Esophagus squamous epithelium (tissue), 5 donors: ENCODE measurements around the gene ADGRV1. TPM values are rescaled to one million over a fixed set of nuclear protein-coding genes. Genes with fewer than 3 reads are reported as not detected.
"Not testable (repeated sequence)": the region's sequence is repeated elsewhere in the genome, so short reads cannot be mapped to it uniquely, and the experiment has no call there.

Experiments used
- DNase-seq: peaks from one replicate; lab custom pipeline; 2025; lab: John Stamatoyannopoulos, UW
- H3K27ac ChIP-seq, 4 donors: fragments of 200-600 bp; sonication (generic); one replicate each; pipeline ENCODE4 v1.5.1; 2016 to 2019; ENCODE audit warnings: mild to moderate bottlenecking in 1 of 4
- H3K27me3 ChIP-seq, 4 donors: fragments of 200-600 bp; sonication (generic); 1 replicate in 3 of 4; 2 replicates in 1 of 4; pipeline versions ENCODE4 v1.5.1 to v1.6.0; 2017 to 2021; ENCODE audit warnings: antibody characterized with exemption in 1 of 4
- H3K36me3 ChIP-seq, 3 donors: fragments of 200-600 bp; sonication (generic); one replicate each; pipeline ENCODE4 v1.5.1; 2016 to 2019
- H3K4me1 ChIP-seq, 3 donors: fragments of 200-600 bp; sonication (generic); one replicate each; pipeline ENCODE4 v1.5.1; 2017 to 2019
- H3K4me3 ChIP-seq, 4 donors: fragments of 200-600 bp; sonication (generic); 1 replicate in 3 of 4; 2 replicates in 1 of 4; pipeline ENCODE4 v1.5.1; 2016 to 2019; ENCODE audit warnings: mild to moderate bottlenecking in 2 of 4, moderate library complexity in 1 of 4
- H3K9me3 ChIP-seq, 3 donors: fragments of 200-600 bp; sonication (generic); one replicate each; pipeline ENCODE4 v1.5.1; 2016 to 2019
- POLR2A ChIP-seq, 4 donors: fragments of 450-650 bp; IDR thresholded peaks; one replicate each; pipeline ENCODE4 v1.6.1; 2017; ENCODE audit warnings: antibody characterized with exemption in 4 of 4, mild to moderate bottlenecking in 4 of 4, moderate library complexity in 3 of 4
- WGBS, 2 donors: methylation state at CpG; one replicate each; pipeline ENCODE4 v1.1.5; 2018; 5-methylcytosine and 5-hydroxymethylcytosine counted together
- intact Hi-C: fragments of 100-400 bp; cut with DNase I; formaldehyde crosslinking; loops from one replicate; pipeline ENCODE4 v1.15.0; 2022
- total RNA-seq, 4 donors: library from RNA; depleted of rRNA; stranded (reverse); fragments of >200 nt; gene quantifications; one replicate each; pipeline ENCODE4 v1.1.0, GENCODE V29; 2016
- TF ChIP-seq, protein P1 (sequence below), 6 experiments: fragments of 450-650 bp in 4 of 6; fragments of 200-600 bp in 2 of 6; sonication (generic) in 2 of 6; IDR thresholded peaks; one replicate each; pipeline ENCODE4 v1.5.1; 2016 to 2019; ENCODE audit warnings: antibody characterized with exemption in 6 of 6, mild to moderate bottlenecking in 4 of 6, moderate library complexity in 4 of 6
- donor health status: DM: yes; HTN: yes; CAD: no.

The ADGRV1 gene
- total RNA-seq, 4 donors from 2014 or later: 1.9 to 14.1 (median 4.0) TPM

DNA sequence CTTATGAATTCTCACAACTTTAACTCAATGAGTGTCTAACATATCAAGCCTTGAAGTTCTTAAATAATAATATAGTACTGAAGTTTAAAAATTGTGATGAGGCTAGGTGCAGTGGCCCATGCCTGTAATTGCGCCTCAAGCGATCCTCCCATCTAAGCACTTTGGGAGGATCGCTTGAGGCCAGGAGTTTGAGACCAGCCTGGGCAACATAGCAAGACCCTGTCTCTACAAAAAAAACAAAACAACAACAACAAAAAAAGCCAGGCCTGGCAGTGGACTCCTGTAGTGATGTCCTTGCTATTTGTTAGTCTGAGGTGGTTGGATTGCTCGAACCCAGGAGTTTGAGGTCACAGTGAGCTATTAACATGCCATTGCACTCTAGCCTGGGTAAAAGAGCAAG, 98.4 kb downstream of the ADGRV1 start:
- intact Hi-C loops: no loop called here
- no peak for TF ChIP-seq POLR2A (IDR thresholded peaks at IDR 0.05)
- TF ChIP-seq, protein P1, sequence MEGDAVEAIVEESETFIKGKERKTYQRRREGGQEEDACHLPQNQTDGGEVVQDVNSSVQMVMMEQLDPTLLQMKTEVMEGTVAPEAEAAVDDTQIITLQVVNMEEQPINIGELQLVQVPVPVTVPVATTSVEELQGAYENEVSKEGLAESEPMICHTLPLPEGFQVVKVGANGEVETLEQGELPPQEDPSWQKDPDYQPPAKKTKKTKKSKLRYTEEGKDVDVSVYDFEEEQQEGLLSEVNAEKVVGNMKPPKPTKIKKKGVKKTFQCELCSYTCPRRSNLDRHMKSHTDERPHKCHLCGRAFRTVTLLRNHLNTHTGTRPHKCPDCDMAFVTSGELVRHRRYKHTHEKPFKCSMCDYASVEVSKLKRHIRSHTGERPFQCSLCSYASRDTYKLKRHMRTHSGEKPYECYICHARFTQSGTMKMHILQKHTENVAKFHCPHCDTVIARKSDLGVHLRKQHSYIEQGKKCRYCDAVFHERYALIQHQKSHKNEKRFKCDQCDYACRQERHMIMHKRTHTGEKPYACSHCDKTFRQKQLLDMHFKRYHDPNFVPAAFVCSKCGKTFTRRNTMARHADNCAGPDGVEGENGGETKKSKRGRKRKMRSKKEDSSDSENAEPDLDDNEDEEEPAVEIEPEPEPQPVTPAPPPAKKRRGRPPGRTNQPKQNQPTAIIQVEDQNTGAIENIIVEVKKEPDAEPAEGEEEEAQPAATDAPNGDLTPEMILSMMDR (IDR thresholded peaks at IDR 0.05): no peak
- Histone ChIP-seq H3K4me1 (no peaks in the 10 kb centered on the region), H3K27me3 (no peaks in the 10 kb centered on the region), H3K27ac (no peak overlapping the region), H3K36me3 (no peaks in the 10 kb centered on the region), H3K4me3 (no peak overlapping the region), H3K9me3 (no peaks in the 10 kb centered on the region)
- 60 to 85% methylated on average over 4 of the region's 4 CpGs for WGBS, 2 donors
- DNase-seq: no peak

GRCh38 chr5:90657788-90658187, 99.2 kb downstream of the ADGRV1 start:
- Histone ChIP-seq H3K4me3 (no peak overlapping the region), H3K9me3 (no peaks in the 10 kb centered on the region), H3K4me1 (no peaks in the 10 kb centered on the region), H3K36me3 (no peaks in the 10 kb centered on the region), H3K27me3 (no peaks in the 10 kb centered on the region), H3K27ac (no peak overlapping the region)
- DNase-seq: no peak
- WGBS, 2 donors: 81 to 83% methylated on average over 6 of the region's 6 CpGs
- TF ChIP-seq POLR2A (IDR thresholded peaks at IDR 0.05): no peak
- TF ChIP-seq, protein P1 (IDR thresholded peaks at IDR 0.05): no peak
- intact Hi-C loops: no loop called here

DNA sequence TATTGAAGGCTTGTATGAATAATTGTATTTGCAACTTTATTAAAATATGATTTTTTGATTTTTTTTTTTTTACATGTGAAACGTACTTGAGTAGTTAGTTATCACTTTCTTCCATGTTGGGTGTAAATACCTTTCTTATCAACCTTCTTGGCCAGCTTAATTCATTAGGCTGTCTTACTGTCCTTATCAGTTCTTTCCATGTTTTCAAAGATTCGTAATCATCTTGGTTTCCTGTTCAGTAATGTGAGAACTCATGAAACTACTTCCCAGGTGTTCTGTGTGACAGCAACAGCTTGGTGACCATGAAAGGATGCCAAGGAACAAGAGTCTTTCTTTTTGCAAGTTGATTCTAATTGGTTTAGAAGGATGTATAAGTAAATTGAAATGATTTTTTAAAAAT, 100.0 kb downstream of the ADGRV1 start:
- WGBS, 2 donors: 56 to 64% methylated on average over 2 of the region's 2 CpGs
- Histone ChIP-seq H3K9me3 (no peaks in the 10 kb centered on the region), H3K36me3 (no peaks in the 10 kb centered on the region), H3K4me3 (no peak overlapping the region), H3K4me1 (no peaks in the 10 kb centered on the region), H3K27ac (no peak overlapping the region), H3K27me3 (no peaks in the 10 kb centered on the region)
- intact Hi-C loops: no loop called here
- DNase-seq: no peak
- TF ChIP-seq, protein P1 (IDR thresholded peaks at IDR 0.05): no peak
- TF ChIP-seq POLR2A (IDR thresholded peaks at IDR 0.05): no peak

DNA sequence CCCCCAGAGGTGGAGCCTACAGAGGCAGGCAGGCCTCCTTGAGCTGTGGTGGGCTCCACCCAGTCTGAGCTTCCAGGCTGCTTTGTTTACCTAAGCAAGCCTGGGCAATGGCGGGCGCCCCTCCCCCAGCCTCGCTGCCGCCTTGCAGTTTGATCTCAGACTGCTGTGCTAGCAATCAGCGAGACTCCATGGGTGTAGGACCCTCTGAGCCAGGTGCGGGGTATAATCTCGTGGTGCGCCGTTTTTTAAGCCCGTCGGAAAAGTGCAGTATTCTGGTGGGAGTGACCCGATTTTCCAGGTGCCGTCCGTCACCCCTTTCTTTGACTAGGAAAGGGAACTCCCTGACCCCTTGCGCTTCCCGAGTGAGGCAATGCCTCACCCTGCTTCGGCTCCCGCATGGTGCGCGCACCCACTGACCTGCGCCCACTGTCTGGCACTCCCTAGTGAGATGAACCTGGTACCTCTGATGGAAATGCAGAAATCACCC, 109.5 kb downstream of the ADGRV1 start:
- H3K4me3 ChIP-seq: peak overlapping the region in 1 of 4 donors; percentile 50
- DNase-seq, intact Hi-C loops, H3K27ac ChIP-seq, H3K27me3 ChIP-seq, H3K9me3 ChIP-seq, H3K36me3 ChIP-seq, H3K4me1 ChIP-seq: not testable (repeated sequence)
- WGBS, 2 donors: 62 to 82% methylated on average over 2 to 4 of the region's 21 CpGs

GRCh38 chr5:90675222-90675621, 116.6 kb downstream of the ADGRV1 start:
- intact Hi-C loops: no loop called here
- no peaks in the 10 kb centered on the region for H3K27me3 ChIP-seq
- no peak overlapping the region for H3K27ac ChIP-seq
- WGBS, 2 donors: 39 to 49% methylated on average over 4 to 8 of the region's 8 CpGs
- no peak for DNase-seq
- no peak overlapping the region for H3K4me3 ChIP-seq
- no peaks in the 10 kb centered on the region for H3K36me3 ChIP-seq
- H3K4me1 ChIP-seq: peaks cover 0 to 7% (median 0%) of the 10 kb centered on the region in 3 donors
- TF ChIP-seq POLR2A (IDR thresholded peaks at IDR 0.05): no peak
- TF ChIP-seq, protein P1 (IDR thresholded peaks at IDR 0.05): no peak
- H3K9me3 ChIP-seq: no peaks in the 10 kb centered on the region
